Umbilical cord (tissue), 2 donors: ENCODE results near the gene BEND2. TPM values are rescaled to one million over a fixed set of nuclear protein-coding genes. Genes with fewer than 3 reads are reported as not detected.

Experiments used
- DNase-seq: peaks from one replicate; pipeline ENCODE4 v3.0.0-alpha.2; 2015; ENCODE audit warnings: low spot score
- total RNA-seq: library from RNA; depleted of rRNA; stranded (reverse); fragments of >200 nt; gene quantifications from one replicate; pipeline ENCODE4 v1.2.3, GENCODE V29; 2014; ENCODE audit warnings: low replicate concordance; ENCODE audit not compliant: insufficient read depth

BEND2 gene
- total RNA-seq, 1 donor from 2014 or later, result 1.9 TPM

DNA sequence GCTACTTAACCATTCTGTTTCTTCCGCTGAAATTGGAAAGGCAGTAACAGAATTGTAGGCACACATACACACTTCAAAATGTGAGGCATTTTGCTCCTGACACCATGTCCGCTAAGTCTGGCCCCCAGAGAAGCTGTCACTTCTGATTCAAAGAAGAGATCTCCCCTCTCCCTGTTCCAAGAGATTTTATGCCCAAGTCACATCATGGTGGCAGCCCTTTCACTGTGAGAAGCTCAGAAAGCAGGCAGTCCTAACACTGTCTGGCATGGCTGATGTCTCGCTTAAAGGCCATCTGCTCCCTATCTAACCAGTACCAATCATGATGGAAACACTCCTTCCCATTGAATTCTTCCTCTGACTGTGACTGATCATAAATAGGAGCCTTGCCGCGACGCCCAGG, 83.9 kb downstream of the BEND2 start:
- DNase-seq, result no peak

DNA sequence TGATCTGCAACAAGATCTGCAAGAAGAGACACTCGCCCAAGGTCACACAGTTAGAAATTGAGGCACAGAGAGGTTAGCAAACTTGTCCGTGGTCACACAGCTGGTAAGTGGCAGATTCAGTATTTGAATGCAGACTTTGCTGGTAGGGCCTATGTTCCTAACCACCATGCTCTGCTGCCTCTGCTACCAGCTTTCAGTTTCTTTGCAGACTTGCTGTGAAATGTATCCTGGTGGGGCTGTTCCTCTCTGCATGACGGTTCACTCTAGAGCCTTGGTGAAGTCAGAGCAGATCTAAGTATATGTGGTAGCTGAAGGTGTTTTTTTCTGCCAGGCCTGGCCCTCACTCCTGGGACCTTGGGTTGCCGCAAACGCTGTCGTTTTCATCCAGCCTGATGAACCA, 87.1 kb downstream of the BEND2 start:
- DNase-seq, result no peak

DNA sequence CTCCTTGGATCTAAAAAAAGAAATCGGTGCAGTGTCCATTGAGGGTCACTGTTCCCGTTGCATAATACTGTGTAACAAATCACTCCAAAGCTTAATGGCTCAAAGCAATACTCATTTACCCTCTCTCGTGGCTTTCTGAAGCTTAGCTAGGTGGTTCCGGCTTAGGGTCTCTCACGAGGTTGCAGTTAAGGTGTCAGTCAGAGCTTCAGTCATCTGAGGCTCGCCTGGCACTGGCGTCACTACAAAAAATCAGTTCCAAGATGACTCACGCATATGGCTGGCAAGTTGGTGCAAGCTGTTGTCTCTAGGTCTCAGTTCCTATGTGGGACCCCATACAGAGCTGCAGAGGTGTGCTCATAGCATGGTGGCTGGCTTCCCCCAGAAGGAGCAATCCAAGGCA, 91.0 kb downstream of the BEND2 start:
- DNase-seq, result no peak

DNA sequence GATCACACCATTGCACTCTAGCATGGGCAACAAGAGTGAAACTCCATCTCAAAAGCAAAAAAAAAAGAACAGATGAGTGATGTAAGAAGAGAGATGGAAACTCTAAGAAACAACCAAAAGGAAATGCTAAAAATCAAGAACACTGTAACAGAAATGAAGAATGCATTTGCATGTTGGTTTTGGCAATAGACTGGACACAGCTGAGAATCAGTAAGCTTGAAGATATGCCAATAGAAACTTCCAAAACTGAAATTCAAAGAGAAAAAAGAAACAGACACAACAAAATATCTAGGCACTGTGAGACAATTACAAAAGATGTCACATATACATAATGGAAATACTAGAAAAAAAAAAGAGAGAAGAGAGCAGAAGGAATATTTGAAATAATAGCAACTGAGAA, 93.7 kb downstream of the BEND2 start:
- no peak for DNase-seq

DNA sequence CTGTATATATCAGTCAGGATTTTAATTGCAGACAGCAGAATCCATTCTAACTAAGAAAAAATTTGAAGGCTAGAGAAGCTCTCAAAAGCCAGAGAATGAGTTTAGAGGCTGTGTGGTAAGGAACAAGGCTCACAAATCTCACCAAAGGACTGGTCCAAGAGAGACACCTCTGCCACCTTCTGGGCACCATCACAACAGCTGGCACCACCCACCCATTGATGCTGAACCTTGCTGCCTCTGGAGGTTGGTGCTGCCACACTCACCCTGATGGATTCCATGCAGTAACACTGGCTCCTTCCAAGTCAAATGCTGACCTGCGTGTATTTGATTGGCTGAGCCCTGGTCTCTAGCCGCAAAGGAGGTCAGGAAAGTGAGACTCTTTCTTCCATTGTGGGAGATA, 100.8 kb downstream of the BEND2 start:
- DNase-seq, result no peak

Other genes starting within 250 kb of the BEND2 start
- 6.3 TPM for gene SCML2, start 133.8 kb upstream of the BEND2 start, total RNA-seq
- 5.8 TPM for gene CDKL5, start 204.7 kb upstream of the BEND2 start, total RNA-seq